SK-MEL-5 (cell line): Measurements from ENCODE around the gene SPACA6. TPM values are rescaled to one million over a fixed set of nuclear protein-coding genes. Genes with fewer than 3 reads are reported as not detected.

Experiments
- DNase-seq: peaks from one replicate; pipeline ENCODE4 v3.0.0-alpha.2; 2016; ENCODE audit warnings: low read depth, low spot score
- in situ Hi-C: cut with HindIII; loops from 2 replicates; pipeline ENCODE4 v1.10.0; 2016; ENCODE audit warnings: low sequenced_read_pairs, high pct_unique_total_duplicates, low pct_unique_long_range_greater_than_20kb
- total RNA-seq: library from RNA; depleted of rRNA; stranded (reverse); fragments of >200 nt; shearing (Covaris generic); gene quantifications from 2 replicates; pipeline ENCODE4 v1.2.3, GENCODE V29; 2014

SPACA6 gene
- total RNA-seq, 1 experiment from 2014 or later: 3.5 TPM

GRCh38 chr19:51686171-51686570 lies 7.0 kb upstream of the SPACA6 start:
- in situ Hi-C loops: no loop called here
- DNase-seq: no peak

- no peak for DNase-seq
- in situ Hi-C loops: no loop called here
Measured at GRCh38 chr19:51687791-51688670, 5.1 kb upstream of the SPACA6 start.

- in situ Hi-C loops: no loop called here
- DNase-seq: peak; percentile 59
Measured at GRCh38 chr19:51688671-51689571, 4.2 kb upstream of the SPACA6 start.

GRCh38 chr19:51689751-51690453 lies 3.2 kb upstream of the SPACA6 start:
- in situ Hi-C loops: no loop called here
- DNase-seq: no peak

DNA sequence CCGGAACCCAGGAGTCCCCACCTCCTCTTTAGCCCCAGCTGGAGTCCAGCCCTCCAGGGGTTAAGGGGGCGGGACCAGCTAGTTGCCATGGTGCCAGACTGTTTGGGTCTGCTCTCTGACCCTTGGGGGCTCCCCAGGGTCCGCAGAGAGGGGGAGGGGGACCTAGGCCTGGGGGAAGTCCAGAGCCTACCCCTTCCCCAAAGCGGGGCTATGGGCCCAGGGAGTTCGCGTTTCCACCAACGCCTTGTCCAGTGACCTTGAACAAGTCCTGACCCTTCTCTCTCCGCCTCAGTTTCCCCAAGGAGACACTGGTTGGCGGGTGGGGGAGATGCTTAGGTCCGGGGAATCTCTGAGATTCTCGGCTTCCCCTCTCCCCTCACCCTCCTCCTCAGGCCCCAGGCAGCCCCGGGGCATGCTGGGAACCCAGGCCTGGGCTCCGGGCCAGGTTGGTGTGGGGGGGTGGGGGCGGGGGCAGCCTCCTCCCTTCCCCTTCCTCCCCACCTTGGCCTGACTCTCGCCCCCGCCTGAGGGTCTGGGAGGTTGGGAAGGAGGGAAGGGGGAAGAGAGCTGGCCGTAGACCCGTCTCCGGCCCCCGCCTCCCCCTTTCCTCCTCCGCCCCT lies 2.6 kb upstream of the SPACA6 start:
- in situ Hi-C loops: no loop called here

GRCh38 chr19:51691074-51691583 lies 2.0 kb upstream of the SPACA6 start:
- DNase-seq: no peak
- in situ Hi-C loops: no loop called here

More for the DNA sequence above, 2.6 kb upstream of the SPACA6 start:
- DNase-seq: no peak

DNA sequence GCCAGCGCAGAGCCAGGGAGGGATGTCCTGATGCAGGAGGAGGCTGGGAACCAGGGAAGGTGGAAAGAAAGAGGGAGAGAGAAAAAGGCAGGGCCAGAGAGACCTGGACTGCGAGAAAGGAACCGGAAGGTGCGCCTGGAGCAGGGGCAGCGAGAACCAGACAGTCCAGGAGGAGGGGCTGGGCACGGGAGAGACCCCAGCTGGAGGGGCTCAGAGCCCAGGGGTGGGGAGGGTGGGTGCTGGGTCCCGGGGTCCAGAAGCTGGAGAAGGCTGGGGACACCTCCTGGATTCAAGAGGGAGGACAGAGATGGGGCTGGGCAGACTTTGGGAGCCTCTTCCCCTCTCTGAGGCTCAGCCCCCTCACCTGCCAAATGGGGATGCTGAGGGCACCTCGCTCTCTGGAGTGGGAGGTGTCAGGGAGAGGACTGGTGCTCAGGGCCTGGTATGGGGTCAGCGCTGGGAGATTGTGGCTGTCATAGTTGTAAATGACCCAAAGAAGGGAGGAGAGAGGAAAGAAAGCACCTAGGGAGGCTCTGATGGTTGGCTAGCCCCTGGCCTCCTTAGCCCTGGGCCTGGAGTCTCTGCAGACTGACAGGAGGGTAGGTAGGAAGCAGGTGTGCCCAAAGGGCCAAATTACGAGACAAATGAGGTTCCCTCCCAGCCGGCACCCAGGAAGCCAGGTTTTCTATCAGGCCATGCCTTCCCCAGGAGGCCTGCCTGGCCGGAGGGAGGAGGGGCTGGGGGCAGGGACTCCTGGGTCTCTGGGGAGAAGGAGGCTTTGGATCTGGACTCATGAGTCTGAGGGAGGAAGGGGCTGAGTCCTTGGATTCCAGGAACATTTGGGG lies 1.3 kb upstream of the SPACA6 start:
- DNase-seq: no peak
- in situ Hi-C loops: no loop called here

DNA sequence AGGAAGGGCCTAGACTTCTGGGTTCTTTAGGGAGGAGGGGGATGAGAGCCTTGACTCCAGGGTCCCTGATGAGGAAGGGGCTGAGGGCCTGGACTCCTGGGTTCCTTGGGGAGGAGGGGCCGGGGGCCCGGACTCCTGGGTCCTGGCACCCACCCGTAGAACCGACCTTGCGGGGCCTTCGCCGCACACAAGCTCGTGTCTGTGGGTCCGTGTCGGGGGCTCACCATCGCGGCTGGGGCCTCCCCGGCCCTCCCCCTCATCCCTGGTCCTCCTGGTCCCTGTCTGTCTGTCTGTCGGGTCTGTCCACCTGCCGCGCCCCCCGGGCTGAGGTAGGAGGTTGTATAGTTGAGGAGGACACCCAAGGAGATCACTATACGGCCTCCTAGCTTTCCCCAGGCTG lies 662 bp upstream of the SPACA6 start:
- DNase-seq: no peak
- in situ Hi-C loops: no loop called here

DNA sequence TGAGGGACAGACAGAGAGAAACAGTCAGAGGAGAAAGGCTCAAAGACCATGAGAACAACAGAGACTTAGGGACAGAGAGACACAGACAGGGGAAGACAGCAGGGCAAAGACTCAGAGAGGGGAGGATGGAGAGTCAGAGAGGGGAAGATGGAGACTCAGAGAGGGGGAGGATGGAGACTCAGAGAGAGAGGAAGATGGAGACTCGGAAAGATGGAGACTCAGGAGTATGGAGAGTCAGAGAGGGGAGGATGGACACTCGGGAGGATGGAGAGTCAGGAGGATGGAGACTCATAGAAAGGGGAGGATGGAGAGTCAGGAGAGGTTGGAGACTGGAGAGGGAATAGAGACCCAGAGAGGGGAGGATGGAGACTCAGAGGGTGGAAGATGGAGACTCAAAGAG lies 689 bp downstream of the SPACA6 start:
- DNase-seq: no peak
- in situ Hi-C loops: no loop called here

- in situ Hi-C loops: no loop called here
- DNase-seq: no peak
Measured at GRCh38 chr19:51694318-51695085, 1.4 kb downstream of the SPACA6 start.

- DNase-seq: no peak
- in situ Hi-C loops: no loop called here
Measured at GRCh38 chr19:51695088-51695487, 2.0 kb downstream of the SPACA6 start.

GRCh38 chr19:51695702-51696315 lies 2.7 kb downstream of the SPACA6 start:
- no peak for DNase-seq
- in situ Hi-C loops: no loop called here

GRCh38 chr19:51696606-51697005 lies 3.5 kb downstream of the SPACA6 start:
- in situ Hi-C loops: no loop called here
- DNase-seq: no peak

- in situ Hi-C loops: no loop called here
- DNase-seq: no peak
Measured at GRCh38 chr19:51697169-51697776, 4.1 kb downstream of the SPACA6 start.

- in situ Hi-C loops: no loop called here
- no peak for DNase-seq
Measured at GRCh38 chr19:51698296-51698695, 5.2 kb downstream of the SPACA6 start.
